Fibroblast of the conjunctiva (primary cell): ENCODE results near the gene MYO16.

Source experiments
- DNase-seq: peaks from one replicate; pipeline ENCODE4 v3.0.0-alpha.2; 2010; ENCODE audit warnings: low read depth

Gene MYO16

DNA sequence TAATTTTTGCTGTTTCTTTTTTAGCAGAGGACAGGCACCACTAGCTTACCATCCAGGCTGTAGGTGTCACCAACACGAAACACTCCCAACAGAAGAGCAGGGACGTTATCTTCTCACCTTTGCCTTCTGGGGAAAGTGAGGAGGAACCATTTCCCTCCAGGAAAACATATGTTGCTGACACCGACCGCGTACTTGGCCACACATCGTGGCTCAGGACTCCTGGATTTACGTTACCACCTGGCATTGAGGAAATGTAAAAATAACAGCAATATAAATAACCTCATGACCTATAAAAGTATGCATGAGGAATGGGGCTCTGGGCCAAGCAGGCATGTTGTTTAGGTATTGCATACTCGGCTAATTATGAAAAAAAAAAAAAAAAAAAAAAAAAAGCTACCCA lies 525.1 kb downstream of the MYO16 start:
- no peak for DNase-seq

DNA sequence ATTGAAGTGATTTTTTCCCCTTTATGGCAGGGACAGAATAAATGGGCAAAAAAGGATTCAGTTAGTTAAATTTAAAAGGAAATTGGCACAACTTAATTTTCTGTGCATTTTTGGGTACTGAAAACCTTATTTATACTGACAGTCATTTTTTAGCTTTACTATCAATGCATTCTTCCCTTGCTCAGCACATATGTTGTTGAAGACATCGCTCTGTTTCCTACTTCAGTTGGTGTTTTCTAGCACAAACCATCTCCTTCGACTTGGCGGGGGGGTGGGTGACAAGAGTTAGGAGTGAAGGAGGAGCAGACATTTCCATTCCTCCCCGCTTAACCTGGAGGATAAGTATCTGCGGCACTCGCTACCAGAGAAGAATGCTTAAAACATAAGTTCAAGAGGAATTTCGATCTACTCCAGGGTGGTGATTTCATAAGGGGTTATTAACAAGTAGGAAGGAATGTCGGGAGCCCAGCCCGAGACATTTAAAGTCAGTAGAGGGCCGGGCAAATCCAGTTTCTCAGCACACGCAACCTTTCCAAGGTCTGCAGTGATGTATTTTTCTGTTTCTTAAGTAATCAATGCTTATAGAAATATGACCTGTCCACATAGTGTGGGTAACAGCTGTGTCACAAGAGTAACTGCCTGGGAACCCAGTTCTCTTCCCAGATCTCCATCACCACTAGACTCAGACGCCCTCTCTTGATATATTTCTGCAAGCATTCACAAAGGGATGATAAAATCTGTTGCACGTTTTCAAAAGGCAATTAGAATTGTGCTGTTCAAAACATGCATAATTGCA lies 525.8 kb downstream of the MYO16 start:
- peak; percentile 50 for DNase-seq

DNA sequence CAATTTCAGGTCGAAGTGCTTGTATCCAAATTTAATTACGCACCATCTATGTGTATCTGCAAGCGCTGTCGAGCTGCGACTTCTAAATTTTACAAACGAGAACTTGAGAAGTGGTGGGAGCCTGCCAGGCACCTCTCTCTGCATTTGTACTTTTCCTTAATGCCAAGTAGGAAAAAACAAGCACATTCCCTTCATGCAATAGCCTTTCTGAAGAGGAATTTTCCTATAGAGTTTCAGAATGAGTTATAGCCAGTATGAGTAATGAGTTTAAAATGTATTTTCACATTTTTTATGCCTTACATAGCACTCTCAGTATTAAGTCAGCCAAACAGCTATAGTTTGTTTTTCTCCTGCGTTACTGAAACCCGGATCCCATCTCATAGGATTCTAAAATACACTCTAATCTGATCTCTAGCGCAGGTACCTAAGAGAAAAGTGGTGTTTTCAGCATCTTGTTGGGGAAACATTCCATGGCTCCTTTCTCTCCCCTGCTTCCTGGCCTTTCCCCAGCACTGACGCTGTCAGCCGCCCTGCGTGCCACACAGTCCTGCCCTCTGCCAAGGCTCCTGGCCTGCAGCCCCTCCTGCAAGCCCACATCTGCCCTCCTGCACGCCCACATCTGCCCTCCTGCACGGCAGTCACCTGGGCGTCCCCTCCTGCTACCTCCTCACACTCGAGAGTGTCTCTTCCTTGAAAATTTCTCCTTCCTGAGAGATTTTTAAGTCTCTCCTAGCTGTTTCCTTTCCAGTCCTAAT lies 526.9 kb downstream of the MYO16 start:
- peak; percentile 86 for DNase-seq

DNA sequence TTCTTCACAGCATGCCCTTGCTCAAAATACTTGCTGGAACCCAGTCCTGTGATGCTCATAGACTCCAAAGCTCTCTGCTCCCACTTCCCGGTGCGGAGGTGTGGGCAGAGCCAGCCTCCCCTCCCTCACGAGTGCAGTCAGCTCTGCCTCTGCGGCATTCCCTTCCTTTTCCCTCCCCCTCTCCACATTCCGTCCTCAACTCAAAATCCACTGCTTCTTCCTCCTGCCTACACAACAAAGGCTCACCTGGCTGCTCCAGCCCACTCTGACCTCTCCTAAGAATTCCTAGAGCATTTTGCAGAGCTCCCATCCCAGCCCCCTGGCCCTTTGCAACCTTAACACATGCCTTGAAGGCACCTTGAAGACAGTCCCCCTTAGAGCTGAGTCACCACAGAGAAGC lies 527.9 kb downstream of the MYO16 start:
- no peak for DNase-seq

DNA sequence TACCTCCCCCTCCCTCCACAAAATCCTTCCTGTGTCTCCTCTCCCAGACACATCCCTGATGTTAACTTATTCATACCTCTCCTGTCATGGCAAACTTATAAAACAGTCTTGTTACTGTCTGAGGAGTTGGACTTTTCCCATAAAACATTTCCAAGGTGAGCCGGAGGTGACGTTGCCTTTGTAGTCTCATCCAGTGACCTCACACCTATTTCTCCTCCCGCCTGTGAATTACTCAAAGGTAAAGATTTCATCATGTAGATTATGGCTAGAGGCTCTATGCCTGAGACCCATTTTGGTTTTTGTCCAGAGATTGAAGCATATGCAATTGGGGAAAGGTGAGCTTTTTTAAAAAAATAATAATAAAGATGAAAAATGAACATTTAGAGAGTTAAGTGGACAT lies 529.0 kb downstream of the MYO16 start:
- no peak for DNase-seq

DNA sequence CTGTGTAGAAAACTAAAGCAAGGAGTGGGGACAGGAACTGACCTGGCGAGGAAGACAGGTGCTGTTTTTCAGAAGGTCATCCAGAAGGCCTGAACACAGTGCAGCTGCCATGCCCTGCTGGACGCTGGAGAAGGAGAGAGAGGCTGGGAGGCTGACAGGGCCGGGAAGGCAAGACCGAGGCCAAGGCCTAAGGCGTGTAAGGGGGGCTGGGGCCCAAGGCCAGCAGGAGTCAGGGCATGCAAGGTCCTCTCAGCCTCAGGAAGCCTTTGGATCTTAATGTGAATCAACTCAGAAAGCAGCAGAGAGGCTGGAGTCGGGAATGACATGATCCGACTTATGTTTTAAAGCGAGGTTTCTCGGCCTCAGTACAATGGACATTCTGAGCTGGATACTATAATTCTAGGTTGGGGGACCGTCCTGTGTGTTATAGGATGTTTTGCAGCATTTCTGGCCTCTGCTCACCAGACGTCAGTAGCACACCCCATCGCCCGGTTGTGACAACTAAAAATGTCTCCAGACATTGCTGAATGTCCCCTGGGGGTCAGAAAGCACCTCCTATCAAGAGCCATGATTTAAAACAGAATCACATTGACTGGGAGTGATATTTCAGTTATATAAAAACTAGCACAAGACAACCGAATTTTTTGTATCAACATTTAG lies 530.4 kb downstream of the MYO16 start:
- no peak for DNase-seq

DNA sequence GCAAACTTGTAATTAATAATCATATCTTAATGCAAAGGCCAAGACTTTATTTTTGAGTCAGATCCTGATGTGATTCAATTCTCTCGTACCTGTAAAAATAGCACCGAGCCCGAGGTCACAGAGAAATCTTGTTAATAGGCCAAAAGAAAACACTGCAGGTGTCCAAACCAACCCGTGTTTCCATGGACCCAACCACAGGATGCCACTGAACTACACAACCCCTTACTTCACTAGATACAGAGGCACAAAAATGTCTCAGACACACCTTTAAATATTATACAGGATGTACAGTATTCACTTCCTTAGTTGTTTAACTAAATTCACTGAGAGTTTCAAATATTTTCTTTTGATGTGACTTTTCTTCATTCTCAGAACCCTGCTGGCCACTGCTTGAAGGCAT lies 530.9 kb downstream of the MYO16 start:
- DNase-seq: no peak

DNA sequence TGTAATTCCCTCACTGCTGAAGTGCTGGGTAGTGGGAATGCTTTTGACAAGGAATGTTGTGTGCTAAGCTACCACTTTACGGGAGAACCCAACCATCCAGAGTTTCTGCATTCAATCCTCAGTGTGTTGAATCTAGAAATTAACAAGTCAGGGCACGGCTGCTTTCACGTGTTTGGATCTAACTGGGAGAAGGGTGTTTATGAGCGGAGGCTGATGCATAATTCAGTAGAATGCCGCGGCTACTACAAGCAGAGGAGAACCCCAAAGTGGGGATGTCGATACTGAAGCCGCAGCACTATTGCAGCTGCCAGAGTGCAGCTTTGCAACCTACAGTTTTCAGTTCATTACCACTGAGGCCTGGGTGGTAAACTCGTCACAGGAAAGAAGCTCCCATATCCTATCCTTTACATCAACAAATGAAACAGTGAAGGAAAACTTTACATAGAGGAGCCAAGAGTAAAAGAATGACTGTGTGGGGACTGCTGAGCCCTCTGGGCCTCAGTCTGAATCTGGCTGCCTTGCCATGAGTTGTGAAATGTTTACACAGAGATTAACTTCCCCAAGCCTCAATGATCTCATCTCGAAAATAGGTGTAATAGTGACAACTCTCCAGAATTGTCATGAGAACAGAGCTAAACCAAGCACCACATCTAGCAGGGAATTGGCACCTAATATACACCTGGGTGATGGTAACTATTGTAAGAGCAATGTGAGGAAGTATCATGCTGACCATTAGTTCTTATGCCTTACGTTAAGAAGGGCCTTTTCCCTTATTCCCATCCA lies 531.7 kb downstream of the MYO16 start:
- DNase-seq: no peak

DNA sequence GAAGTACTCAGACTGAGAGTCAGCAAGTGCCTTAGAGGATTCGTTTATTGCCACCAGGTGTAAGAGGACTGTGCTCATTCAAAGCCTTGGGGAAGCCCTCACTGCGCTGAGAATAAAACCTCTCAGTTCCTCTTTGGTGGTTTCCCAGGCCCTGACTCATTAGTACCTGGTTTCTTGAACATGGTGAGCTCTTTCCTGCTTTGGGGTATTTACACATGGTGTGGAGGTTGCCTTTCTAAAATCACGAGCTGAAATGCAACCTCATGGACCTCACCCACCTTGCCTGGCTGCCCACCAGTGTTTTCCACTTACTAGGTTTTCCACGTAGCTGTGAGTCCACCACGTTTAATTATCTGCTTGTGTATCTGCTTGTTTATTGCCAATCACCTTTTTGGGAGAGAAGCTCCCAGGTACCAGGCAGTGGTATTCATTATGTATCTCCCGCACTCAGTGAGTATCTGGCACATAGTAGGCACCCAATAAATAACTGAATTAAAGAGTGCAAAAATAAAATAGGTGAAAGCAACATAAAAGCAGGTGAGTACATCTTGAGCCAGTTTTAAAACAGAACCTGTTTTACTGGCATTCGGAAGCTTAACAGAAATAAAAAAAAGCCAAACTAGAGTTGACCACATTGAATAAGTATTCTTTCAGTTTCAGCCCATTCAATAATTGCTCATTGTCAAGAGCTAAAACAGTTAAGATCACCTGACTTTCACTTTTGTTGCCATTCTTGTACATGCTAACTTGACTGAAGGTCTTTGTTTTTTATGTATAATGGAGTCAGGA lies 533.0 kb downstream of the MYO16 start:
- DNase-seq: no peak

DNA sequence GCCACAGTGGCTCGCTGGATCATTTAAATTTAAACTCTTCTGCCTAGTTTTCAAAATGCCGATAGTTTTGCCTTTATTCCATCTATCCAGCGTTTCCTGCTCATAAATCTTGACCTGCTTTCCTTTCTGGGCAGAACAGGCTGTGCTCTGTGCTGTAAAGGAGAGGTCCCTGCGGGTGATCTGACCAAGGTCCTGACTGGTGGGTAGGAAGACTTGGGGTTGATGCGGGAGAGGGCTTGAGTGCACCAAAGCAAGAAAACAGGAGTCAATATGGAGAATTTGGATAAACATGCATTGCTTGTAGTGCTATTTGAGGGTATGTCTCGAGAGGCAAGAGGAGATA lies 533.6 kb downstream of the MYO16 start:
- DNase-seq: no peak

DNA sequence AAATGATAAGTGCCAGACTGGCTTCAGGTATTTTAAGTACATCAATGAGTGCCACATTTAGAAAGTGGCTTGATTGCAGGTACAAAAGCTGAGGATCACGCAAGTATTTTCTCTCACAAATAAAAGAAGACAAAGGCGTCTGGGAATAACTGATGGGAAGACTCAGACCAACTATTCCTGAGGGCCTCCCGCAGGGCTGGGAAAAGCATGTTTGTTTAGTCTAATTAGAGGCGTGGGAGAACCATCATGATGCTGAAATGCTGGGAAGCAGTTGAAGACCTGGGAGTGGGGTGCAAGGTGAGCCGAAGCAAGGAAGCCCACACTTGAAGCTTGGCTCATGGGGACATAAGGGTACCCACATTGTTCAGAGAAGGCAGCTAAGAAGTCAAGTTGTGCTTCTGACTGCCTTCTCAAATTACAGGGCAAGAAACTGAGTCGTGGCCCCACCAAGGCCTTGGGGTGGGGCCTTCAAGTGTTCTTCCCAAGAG lies 536.0 kb downstream of the MYO16 start:
- DNase-seq: no peak

DNA sequence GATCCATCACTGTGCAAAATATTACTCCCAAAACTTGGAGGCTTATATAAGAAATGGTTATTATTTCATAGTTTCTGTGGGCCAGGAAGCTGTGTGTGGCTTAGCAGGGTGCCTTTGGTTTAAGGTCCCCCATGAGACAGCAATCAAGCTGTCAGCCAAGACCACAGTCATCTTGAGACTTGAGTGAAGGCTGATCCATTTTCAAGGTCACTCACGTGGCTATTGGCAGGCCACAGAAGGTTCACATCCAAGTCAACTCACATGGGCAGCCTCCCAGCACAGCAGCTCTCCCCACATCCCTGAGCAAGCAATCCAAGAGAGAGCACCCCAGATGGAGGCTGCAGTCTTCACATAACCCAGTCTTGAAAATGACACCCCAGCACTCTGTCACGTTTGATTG lies 537.4 kb downstream of the MYO16 start:
- no peak for DNase-seq

DNA sequence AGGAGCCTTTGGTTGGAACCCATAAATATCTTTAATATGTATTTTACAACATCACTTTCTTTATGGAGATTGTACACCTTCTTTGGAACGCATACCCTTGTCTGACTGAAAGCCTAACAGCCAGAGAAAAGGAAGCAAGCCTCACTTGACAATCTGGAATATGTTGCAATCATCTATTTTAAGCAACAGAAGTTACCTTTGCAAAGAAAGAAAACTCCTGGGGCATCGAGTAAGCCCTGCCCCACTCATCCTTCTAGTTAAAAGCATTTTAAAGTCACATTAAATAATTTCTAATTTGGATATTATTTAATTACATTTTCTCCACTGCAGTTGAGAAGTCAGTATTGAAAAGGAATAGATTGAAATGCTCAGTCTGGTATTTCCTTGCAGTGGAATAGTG lies 542.7 kb downstream of the MYO16 start:
- DNase-seq: no peak

DNA sequence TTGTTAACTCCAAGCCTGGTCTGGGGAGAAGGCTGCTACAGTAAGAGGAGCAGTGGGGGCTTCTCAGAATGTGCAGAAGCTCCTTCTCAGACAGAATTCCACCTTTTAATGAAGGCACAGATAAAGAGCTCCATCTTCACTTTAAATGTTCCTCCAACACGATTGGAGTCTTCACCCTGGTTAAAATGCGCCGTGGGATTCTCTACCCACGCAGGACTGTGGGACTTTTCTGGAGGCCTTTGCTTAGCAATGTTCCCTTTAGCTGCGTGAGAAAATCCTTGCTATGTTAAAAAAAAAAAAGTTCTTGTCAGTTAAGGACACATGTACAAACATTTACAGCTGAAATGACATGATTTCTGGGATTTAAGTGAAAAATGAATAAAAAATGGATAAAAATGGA lies 546.3 kb downstream of the MYO16 start:
- DNase-seq: no peak

DNA sequence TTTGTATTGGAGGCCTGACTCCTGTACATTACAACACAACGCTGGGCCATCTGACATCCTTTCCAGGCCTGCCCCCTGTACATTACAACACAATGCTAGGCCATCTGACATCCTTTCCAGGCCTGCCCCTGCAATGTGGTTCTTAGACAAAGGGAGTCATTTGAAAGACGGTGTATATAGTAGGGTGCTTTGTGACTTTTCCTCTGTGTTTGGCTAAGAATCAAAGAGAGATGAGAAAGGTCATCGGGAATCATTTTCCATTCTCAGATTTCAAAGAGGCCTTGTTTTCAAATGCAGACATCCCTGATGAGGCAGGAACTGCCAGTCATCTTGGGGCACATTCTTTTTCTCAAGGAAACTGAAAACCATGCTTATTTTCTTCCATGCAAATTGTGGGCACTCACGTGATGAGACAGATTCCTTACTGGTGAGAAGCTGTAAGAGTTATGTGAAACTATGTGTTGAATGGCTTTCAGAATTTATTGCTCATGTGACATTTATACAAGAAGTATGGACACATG lies 551.6 kb downstream of the MYO16 start:
- DNase-seq: peak; percentile 47

DNA sequence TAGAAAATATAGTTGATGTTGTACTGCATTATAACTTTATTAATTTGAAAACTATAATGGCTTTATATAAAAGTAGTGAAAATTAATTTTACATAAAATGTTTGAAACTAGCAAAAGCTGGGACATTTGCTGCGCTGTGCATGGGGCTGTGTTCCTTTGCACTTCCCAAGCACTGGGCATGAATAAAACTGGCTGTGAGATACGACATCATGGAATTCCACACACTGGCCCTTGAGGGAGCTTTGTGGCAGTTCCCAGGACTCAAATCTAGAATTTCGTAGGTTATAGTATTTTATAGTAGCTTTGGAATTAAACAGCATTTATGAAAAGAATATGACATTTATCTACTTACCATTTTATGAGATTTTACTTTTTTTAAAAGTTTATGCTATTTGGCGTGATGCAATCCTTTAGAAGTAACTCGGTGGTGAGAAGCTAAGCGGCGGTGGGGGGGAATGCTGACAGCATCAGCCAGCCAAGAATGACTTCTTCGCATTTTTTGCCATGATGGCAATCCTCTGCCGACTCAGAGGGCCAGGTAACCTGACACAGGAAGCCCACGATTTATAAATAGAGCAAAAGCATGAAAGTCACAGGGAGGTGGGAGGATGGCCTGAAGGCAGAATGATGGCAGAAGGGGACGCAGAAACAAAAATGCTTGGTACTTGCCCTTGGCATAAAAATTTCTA lies 553.5 kb downstream of the MYO16 start:
- no peak for DNase-seq

DNA sequence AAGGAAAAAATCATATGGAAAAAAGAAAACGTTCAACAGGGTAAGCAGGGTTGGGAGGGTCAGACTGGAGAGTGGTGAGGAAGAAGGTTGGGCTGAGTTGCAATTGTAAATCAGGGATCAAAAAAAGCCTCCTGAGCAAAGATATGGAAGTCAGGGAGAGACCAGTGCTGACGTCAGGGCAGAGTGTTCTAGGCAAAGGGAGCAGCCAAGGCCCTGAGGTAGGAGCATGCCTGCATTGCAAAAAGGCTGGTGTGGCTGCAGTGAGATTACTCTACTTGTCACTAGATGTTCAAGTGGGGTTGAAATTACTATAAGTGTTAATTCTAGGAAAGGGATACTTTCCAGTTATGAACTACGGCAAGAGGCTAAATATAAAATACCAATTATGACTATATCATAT lies 562.0 kb downstream of the MYO16 start:
- no peak for DNase-seq

DNA sequence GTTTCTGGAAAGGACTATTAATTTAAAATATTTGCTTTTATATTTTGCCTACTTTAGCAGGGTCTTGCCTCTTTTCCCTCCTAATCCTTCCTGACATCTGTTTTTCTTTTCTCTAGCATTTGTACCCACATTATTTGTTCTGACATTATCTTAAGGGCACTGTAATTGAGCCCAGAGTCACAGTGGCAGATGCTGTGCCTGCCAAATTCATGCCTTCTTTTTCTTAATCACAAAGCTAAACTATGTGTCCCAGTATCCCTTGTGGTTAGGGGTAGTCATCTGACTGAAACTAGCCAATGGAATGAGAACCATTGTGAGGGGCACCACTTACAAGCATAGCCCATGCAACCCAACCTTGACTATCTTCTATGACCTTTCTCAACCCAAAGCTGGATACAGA lies 562.9 kb downstream of the MYO16 start:
- DNase-seq: no peak

DNA sequence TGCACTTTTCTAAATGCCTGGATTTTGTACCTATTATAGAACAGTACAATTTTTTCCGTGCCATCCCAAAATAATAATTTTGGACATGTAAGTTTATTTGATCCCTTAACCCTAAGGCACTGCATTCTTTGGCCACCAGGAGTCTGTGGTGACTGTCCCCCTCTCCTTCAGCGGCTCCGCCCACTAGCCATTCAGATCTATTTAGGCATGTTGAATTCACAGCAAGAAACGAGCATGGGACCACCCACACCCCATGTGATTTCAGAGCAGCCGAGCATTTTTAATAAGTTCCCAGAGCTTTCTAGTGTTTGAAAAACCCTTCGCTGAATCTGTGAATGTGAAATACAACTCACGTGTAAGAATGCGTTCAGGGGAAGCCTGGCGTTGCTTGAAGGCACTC lies 567.5 kb downstream of the MYO16 start:
- no peak for DNase-seq

DNA sequence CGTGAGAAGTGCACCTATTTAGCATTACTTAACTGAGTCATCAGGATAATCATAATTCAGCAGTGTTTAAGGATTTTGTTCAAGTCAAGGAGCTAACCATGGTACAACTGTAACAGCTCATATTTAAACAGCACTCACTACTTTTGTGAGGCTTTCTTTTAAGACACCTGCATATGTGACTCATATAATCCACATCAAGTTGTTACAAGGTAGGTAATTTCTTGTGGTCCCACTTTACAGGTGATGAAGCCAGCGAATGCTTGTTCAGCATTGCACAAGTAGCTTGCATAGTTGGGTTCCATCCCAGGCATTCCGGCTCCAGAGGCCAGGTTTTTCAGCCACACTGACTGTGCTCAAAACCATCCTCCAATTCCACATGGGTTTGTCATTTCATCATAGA lies 569.2 kb downstream of the MYO16 start:
- no peak for DNase-seq

DNA sequence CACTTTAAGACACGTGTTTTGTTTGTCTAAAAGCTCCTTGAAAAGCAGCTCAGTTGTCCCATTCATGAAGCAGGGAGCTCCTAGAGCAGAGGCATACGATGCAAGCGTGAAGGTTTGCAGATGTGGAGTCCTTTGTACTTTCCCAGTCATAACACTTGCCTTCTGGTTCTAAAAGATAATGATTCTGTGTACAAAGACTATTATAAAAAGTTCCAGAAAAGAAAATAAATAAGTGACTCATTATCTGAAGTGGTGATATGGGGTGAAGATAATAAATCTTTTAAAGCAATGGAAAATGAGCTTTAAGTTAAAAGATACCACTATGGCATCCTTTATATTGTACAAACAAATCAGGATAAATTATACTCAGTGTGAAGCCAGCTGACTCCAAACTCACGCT lies 569.9 kb downstream of the MYO16 start:
- no peak for DNase-seq
